Measurements from ENCODE around the gene DDX20. TPM values are rescaled to one million over a fixed set of nuclear protein-coding genes. Genes with fewer than 3 reads are reported as not detected.

DDX20 gene
- total RNA-seq, 3 donors from 2014 or later, result 14.1 to 28.0 (median 25.9) TPM

GRCh38 chr1:111803951-111804350 lies 48.2 kb downstream of the DDX20 start:
- TF ChIP-seq POLR2A (IDR thresholded peaks at IDR 0.05) (no peak), CTCF (IDR thresholded peaks at IDR 0.05) (no peak), POLR2AphosphoS5 (IDR thresholded peaks at IDR 0.05) (no peak)
- Histone ChIP-seq H3K4me1 (no peaks in the 10 kb centered on the region), H3K4me3 (no peak overlapping the region), H3K27ac (no peak overlapping the region), H3K9me3 (no peaks in the 10 kb centered on the region), H3K36me3 (no peaks in the 10 kb centered on the region), H3K27me3 (no peaks in the 10 kb centered on the region)
- no peak for DNase-seq (ENCODE audit: low spot score in 2 of 2)
- intact Hi-C loops (cut with DNase I; ENCODE audit: low total_unique reads), result no loop called here

- intact Hi-C loops (cut with DNase I; ENCODE audit: low total_unique reads), result no loop called here
- Histone ChIP-seq H3K4me1 (no peaks in the 10 kb centered on the region), H3K36me3 (no peaks in the 10 kb centered on the region), H3K4me3 (no peak overlapping the region), H3K27me3 (no peaks in the 10 kb centered on the region), H3K9me3 (no peaks in the 10 kb centered on the region), H3K27ac (no peak overlapping the region)
- DNase-seq (ENCODE audit: low spot score in 2 of 2), result no peak
- TF ChIP-seq POLR2AphosphoS5 (IDR thresholded peaks at IDR 0.05), result no peak
- no peak for TF ChIP-seq POLR2A (IDR thresholded peaks at IDR 0.05)
- no peak for TF ChIP-seq CTCF (IDR thresholded peaks at IDR 0.05)
These were observed 49.1 kb downstream of the DDX20 start for GRCh38 chr1:111804776-111805175.

- TF ChIP-seq POLR2A (IDR thresholded peaks at IDR 0.05) (no peak), POLR2AphosphoS5 (IDR thresholded peaks at IDR 0.05) (no peak), CTCF (IDR thresholded peaks at IDR 0.05) (no peak)
- H3K4me3 ChIP-seq, result no peak overlapping the region
- no peaks in the 10 kb centered on the region for H3K27me3 ChIP-seq
- no peaks in the 10 kb centered on the region for H3K4me1 ChIP-seq
- no peaks in the 10 kb centered on the region for H3K36me3 ChIP-seq
- no peaks in the 10 kb centered on the region for H3K9me3 ChIP-seq
- no peak for DNase-seq (ENCODE audit: low spot score in 2 of 2)
- intact Hi-C loops (cut with DNase I; ENCODE audit: low total_unique reads), result no loop called here
- no peak overlapping the region for H3K27ac ChIP-seq
These were observed 49.5 kb downstream of the DDX20 start for GRCh38 chr1:111805251-111805650.

DNA sequence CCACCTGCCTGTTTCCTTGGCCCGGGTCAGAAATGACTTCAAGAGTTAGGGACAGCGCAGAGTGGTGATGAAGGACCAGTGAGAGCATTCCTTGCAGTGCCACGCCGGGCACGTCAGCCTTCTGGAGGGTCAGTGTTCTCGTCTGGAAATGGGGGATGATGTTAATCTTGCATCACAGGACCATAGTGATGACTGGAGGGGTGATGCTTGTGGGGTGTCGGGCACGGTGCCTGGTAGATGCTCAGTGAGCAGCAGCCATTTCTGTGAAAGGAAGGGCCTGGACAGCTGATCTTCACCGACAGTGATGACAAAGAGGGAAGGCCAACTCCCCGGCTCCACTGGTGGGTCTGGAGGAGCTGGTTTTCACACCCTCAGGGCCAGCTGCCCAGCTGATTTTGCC lies 56.2 kb downstream of the DDX20 start:
- DNase-seq (ENCODE audit: low spot score in 2 of 2), result no peak
- H3K36me3 ChIP-seq, result no peaks in the 10 kb centered on the region
- H3K4me1 ChIP-seq, result no peaks in the 10 kb centered on the region
- H3K4me3 ChIP-seq, result no peak overlapping the region
- H3K27me3 ChIP-seq, result no peaks in the 10 kb centered on the region
- no peaks in the 10 kb centered on the region for H3K9me3 ChIP-seq
- TF ChIP-seq POLR2A (IDR thresholded peaks at IDR 0.05) (no peak), POLR2AphosphoS5 (IDR thresholded peaks at IDR 0.05) (no peak), CTCF (IDR thresholded peaks at IDR 0.05) (no peak)
- intact Hi-C loops (cut with DNase I; ENCODE audit: low total_unique reads), result no loop called here
- H3K27ac ChIP-seq, result no peak overlapping the region

DNA sequence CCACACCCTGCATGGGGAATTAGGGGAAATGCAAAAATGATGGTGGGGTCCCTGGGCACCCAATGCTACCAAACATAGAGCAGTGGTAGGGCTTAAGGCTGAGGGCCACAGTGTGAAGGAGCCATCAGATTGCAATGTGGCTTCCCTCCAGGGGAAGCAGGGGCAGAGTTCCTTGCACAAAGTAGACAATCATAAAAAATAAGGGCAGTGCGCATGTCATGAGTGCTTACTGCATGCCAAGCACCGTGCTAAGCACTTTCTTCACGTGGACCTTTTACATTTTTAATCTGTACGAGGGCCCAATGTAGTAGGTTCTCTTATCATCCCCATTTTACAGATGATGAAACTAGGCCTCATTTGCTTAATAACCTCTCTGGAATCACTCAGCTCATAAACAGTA lies 56.6 kb downstream of the DDX20 start:
- no peak overlapping the region for H3K27ac ChIP-seq
- intact Hi-C loops (cut with DNase I; ENCODE audit: low total_unique reads), result no loop called here
- TF ChIP-seq CTCF (IDR thresholded peaks at IDR 0.05) (no peak), POLR2AphosphoS5 (IDR thresholded peaks at IDR 0.05) (no peak), POLR2A (IDR thresholded peaks at IDR 0.05) (no peak)
- DNase-seq (ENCODE audit: low spot score in 2 of 2), result no peak
- no peaks in the 10 kb centered on the region for H3K9me3 ChIP-seq
- H3K36me3 ChIP-seq, result no peaks in the 10 kb centered on the region
- H3K4me1 ChIP-seq, result no peaks in the 10 kb centered on the region
- no peaks in the 10 kb centered on the region for H3K27me3 ChIP-seq
- H3K4me3 ChIP-seq, result no peak overlapping the region
